GM19240 (cell line): Measurements from ENCODE around the gene ARF5.

ENCODE experiments used
- DNase-seq: peaks from one replicate; pipeline ENCODE4 v3.0.0; 2011; ENCODE audit warnings: low spot score; ENCODE audit not compliant: insufficient read length

ARF5 gene

DNA sequence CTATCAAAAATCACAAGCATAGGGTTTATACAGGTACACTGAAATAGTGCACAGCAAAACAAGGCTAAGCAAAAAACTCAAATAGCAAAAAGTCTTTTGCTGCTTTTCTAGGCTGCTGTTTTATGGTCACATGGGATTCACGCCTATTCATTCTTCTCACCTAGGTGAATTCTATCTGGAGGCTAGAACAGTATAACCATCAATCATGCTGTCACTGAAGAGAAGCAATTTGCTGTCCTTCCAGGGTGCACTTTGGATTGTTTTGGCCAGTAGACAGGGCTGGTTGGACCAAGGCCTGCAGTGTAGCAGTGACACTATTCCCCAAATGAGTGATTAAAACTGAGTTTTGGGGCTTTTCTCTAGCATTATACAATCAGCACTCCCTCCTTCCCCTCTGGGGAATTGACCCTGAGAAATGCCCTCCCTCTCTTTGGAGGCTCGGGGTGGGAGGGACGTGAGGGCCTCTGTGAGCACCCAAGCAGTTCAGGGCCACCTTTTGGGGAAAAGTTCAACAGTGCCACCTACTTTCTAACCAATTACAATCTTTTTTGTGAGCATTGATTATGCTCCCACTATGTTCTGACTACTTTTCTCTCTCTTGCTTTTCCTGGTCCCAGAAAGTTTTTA is 47.6 kb downstream of the ARF5 start:
- DNase-seq, result no peak

- DNase-seq, result no peak
Observed at GRCh38 chr7:127638197-127638596, 50.0 kb downstream of the ARF5 start.
